ENCODE data around the gene PRKX.
"Not testable (repeated sequence)": the region's sequence is repeated elsewhere in the genome, so short reads cannot be mapped to it uniquely, and the experiment has no call there.

The PRKX gene

DNA sequence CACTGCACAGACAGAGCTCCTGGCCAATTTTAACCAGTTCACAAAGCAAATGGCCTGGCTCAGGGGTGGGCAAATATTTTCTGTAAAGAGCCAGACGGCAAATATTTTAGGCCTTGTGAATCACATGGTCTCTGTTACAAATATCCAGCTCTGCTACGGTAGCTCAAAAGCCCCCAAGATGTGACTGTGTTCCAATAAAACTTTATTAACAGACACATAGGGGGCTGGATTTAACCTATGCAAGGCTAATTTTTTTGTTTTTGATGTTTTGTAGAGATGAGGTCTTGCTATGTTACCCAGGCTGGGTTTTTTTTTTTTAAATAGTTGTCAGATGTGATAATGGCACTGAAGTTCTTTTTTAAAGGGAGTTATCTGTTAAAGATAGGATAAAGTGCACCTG is 65.4 kb downstream of the PRKX start:
- no peak for DNase-seq

- DNase-seq: peak; percentile 9 to 38
Observed at GRCh38 chrX:3639858-3640631, 73.4 kb downstream of the PRKX start.

DNA sequence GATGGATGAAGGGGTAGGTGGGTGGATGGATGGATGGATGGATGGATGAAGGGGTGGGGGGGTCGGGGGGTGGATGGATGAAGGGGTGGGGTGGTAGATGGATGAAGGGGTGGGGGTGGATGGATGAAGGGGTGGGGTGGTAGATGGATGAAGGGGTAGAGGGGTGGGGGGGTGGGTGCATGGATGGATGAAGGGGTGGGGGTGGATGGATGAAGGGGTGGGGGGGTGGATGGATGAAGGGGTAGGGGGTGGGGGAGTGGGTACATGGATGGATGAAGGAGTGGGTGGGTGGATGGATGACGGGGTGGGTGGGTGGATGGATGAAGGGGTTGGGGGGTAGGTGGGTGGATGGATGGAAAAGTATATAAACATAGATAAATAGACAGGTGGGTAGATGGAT is 74.2 kb downstream of the PRKX start:
- no peak for DNase-seq

GRCh38 chrX:3638280-3638873 is 75.1 kb downstream of the PRKX start:
- peak; percentile 33 to 36 for DNase-seq

DNA sequence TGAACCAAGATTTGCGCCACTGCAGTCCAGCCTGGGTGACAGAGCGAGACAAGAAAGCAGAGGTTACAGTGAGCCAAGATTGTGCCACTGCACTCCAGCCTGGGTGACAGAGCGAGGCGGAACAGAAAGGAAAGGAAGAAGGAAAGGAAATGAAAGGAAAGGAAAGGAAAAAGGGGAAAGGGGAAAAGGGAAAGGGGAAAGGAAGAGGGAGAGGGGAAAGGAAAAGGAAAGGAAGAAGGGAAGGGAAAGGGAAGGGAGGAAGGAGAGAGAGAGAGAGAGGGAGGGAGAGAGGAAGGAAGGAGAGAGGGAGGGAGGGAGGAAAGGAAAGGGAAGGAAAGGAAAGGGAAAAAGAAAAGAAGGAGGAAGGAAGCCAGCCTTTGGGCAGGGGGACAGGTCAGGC is 76.6 kb downstream of the PRKX start:
- no peak for DNase-seq

- DNase-seq: no peak
Observed at GRCh38 chrX:3631196-3631595, 82.3 kb downstream of the PRKX start.

DNA sequence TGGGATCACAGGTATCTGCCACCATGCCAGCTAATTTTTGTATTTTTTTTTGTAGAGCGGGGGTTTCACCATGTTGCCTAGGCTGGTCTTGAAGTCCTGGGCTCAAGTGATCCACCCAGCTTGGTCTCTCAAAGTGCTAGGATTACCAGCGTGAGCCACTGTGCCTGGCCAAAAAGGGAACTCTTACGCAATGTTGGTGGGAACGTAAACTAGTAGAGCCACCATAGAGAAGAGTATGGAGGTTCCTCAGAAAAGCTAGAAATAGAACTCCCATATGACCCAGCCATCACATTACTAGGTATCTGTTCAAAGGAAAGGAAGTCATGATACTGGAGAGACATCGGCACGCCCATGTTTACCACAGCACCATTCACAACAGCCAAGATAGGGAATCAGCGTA is 85.9 kb downstream of the PRKX start:
- no peak for DNase-seq

DNA sequence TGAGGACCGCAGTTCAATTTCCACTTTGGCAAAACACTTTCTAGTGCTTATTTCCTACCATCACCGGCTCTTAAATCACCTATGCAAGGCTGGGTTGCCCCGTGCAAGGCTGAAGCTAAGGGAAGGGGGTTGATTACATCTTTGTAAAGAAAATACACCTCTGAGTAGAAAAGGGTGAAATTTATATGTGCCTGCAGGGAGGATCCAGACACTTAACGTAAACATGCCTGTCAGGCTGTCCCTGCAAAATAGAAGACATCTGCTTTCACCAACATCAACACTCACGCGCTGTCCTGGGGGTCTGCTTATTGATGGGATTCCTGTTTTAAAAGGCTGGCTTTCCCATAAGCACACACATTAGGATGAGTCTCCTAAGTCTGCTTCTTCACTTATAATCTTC is 92.0 kb downstream of the PRKX start:
- no peak for DNase-seq

- DNase-seq: not testable (repeated sequence)
Observed at GRCh38 chrX:3611744-3612143, 101.7 kb downstream of the PRKX start.

GRCh38 chrX:3609810-3610209 is 103.6 kb downstream of the PRKX start:
- DNase-seq: no peak

DNA sequence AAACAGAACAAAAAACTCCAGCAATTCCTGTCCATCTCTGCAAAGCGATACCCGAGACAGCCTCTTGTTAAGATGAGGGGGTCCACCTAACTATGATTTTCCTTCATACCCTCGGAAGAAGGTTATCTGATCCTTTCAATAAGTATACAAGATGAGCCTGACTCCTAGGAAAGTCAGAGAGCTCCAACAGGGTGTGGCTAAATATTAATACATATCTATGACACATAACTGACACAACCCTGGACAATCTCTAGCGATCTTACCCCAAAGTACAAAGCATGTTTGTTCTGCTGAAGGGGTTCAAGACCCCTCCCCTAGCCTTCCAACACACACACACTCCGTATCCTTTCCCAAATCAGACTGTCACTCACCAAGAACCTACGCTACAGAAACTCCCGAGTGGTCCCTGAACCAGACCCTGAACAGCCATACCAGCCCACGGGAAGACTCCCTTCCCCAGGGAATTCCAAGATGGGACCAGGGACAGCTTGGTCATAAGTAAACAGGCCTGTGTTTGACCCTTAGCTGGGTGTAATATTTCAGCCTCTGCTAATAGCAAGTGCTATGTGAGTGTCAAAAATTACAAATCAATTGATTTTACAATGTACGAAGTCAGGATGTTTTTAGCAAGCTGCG is 110.3 kb downstream of the PRKX start:
- no peak for DNase-seq

GRCh38 chrX:3599802-3600430 is 113.5 kb downstream of the PRKX start:
- DNase-seq: no peak

DNA sequence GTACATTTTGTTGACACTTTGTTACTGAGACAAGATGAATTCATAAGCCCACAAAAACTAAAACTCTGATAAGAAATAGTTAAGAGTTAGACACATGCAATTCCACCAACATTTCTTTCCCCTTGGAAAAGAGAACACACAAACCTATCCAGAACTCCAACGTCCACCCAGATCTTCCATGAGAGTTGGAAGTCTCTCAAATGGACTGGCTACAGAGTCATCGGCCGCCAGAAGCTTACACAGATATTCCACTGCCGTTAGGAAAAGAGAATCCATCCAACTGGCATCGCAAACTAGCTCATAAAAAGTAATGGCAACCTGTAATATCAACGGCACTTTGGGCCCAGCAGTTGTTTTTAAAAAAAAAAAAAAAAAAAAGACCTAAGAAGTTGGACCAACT is 114.7 kb downstream of the PRKX start:
- DNase-seq: no peak

GRCh38 chrX:3598046-3598605 is 115.3 kb downstream of the PRKX start:
- no peak for DNase-seq

GRCh38 chrX:3592184-3592583 is 121.3 kb downstream of the PRKX start:
- no peak for DNase-seq

- DNase-seq: no peak
Observed at GRCh38 chrX:3589474-3589873, 124.0 kb downstream of the PRKX start.

GRCh38 chrX:3585719-3586118 is 127.7 kb downstream of the PRKX start:
- no peak for DNase-seq

DNA sequence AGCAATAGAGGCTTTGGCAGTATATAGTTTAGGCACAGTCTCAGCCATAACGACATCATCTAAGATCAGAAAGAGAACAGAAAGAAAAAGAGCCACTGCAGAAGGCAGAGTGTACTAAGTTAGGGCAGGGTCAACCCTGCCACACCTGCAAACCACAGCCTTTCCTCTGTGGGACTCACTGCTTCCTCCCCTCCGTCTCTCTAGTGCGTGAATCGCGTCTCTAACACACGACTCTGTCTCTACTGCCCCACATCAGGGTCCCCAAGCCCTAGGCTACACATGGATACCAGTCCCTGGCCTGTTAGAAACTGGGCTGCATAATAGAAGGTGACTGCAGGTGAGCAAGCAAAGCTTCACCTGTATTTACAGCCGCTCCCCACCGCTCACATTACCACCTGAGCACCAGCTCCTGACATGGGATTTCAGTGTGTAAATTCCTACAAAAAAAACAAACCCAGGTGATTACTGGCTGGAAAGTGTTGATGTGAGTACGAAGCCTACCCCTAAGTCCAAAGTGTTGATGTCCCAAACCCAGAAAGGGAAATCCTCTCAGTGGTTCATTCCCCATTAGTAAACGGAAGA is 128.9 kb downstream of the PRKX start:
- no peak for DNase-seq

DNA sequence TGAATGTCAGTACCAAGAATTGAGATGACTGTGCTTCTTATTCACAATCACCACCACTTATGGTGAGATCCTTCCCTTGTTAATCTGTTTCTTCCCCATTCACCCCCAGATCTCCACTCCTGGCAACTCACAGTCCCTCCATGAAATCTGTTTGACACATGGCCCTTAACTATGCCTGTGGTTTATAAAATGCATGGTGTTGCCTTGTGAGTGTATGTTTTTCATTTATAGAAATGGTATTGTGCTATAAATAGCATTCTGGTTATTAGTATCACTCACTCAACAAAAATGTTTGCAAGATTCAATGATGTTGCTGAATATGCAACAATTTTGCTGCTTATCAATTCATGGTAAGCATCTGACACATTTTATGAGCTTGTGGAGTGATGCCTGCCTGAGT is 131.0 kb downstream of the PRKX start:
- no peak for DNase-seq

DNA sequence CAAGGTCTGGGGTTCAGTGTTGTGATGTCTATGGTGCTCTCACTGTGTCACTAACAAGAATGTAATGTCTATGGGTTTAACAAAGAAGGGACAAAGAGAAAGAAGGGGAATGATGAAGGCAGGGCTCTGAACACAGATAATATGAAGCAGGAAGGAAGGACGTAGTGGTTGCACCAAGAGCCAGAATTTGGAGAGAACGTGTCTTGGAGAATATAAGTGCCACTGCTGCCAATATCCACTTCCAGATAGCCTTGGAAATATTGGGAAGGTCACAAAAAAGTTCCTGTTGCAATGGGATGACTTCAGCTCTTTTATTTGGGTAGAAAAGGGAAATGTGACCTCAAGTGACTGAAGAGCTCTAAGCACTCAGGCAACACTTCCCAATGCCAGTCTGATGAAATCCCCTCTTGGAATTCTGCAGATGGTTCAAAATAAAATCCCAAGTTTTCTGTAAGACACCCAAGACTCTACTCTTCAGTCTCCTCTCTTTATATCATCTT is 131.8 kb downstream of the PRKX start:
- DNase-seq: no peak

- DNase-seq: no peak
Observed at GRCh38 chrX:3577551-3577950, 135.9 kb downstream of the PRKX start.

GRCh38 chrX:3576886-3577501 is 136.5 kb downstream of the PRKX start:
- DNase-seq: no peak

DNA sequence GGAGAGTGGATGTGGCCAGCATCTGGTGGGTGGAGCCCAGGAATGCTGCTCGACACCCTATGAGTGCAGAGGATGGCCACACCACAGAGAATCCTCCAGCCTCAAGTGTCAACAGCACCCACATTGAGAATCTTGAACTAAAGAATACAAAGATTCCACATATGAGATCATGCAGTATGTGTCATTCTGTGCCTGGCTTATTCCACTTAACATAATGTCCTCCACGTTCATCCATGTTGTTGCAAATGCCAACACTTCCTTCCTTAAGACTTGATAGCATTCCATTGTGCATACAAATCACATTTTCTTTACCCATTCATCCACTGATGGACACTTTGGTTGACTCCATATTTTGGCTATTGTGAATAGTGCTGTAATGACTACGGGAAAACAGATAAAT is 145.8 kb downstream of the PRKX start:
- DNase-seq: no peak

Measured in activated CD4-positive, alpha-beta T cell treated with anti-CD3 and anti-CD28 coated beads, Interleukin-2, amount 50 U/mL, for 48 hours (primary cell).